Kidney (tissue), 14 donors: Measurements from ENCODE around the gene IFIH1. TPM values are rescaled to one million over a fixed set of nuclear protein-coding genes. Genes with fewer than 3 reads are reported as not detected.

ENCODE experiments used
- DNase-seq, 5 donors: peaks; one replicate each; pipeline ENCODE4 v3.0.0-alpha.2; 2013 to 2020
- FAIRE-seq: peaks from 2 replicates; lab custom pipeline; 2012; peaks lifted over from hg19 to GRCh38; lab: Jason Lieb, UNC
- H3K27ac ChIP-seq, 2 donors: one replicate each; pipeline ENCODE4 v1.7.0; 2013; ENCODE audit warnings: low read depth in 2 of 2, low read length in 2 of 2, inconsistent platforms in 1 of 2
- H3K27me3 ChIP-seq: one replicate; pipeline ENCODE4 v1.7.1; 2013; ENCODE audit warnings: low read length, inconsistent platforms; ENCODE audit not compliant: control insufficient read depth, insufficient read depth
- H3K36me3 ChIP-seq, 3 donors: one replicate each; pipeline versions ENCODE4 v1.7.0 to v1.7.1; 2013; ENCODE audit warnings: low read length in 3 of 3, control low read depth in 1 of 3, inconsistent platforms in 1 of 3; ENCODE audit not compliant: insufficient read depth in 3 of 3, control insufficient read depth in 2 of 3
- H3K4me1 ChIP-seq, 3 donors: one replicate each; pipeline versions ENCODE4 v1.7.0 to v1.7.1; 2013; ENCODE audit warnings: low read length in 3 of 3, inconsistent platforms in 1 of 3, low read depth in 1 of 3; ENCODE audit not compliant: control insufficient read depth in 2 of 3, insufficient read depth in 2 of 3
- H3K4me3 ChIP-seq, 3 donors: one replicate each; pipeline versions ENCODE4 v1.7.0 to v1.8.1; 2013; ENCODE audit warnings: low read length in 3 of 3, control low read depth in 1 of 3, inconsistent platforms in 1 of 3
- H3K9ac ChIP-seq, 3 donors: one replicate each; pipeline versions ENCODE4 v1.7.0 to v1.7.1; 2013; ENCODE audit warnings: low read length in 3 of 3, control low read depth in 1 of 3, inconsistent platforms in 1 of 3
- H3K9me3 ChIP-seq, 3 donors: one replicate each; pipeline versions ENCODE4 v1.7.0 to v1.7.1; 2013; ENCODE audit warnings: low read length in 3 of 3, control low read depth in 1 of 3, inconsistent platforms in 1 of 3; ENCODE audit not compliant: control insufficient read depth in 2 of 3, insufficient read depth in 1 of 3
- CTCF ChIP-seq: IDR thresholded peaks from 3 replicates; pipeline ENCODE4 v1.5.1; 2012; ENCODE audit warnings: mild to moderate bottlenecking, moderate library complexity, borderline replicate concordance; ENCODE audit not compliant: insufficient read depth; ENCODE audit errors: extremely low read depth
- intact Hi-C: fragments of 100-400 bp; cut with DNase I; formaldehyde crosslinking; loops from one replicate; pipeline ENCODE4 v1.11.1; 2022
- polyA plus RNA-seq: library from polyadenylated mRNA; stranded (reverse); fragments of 350-450 nt; fragmentation: Illumina TruSeq; extraction: RNeasy Lipid Tissue Mini Kit (QIAGEN cat#74804); gene quantifications from one replicate; pipeline ENCODE4 v1.2.3, GENCODE V29; 2014; ENCODE audit warnings: low read depth, low replicate concordance; ENCODE audit not compliant: insufficient read depth
- total RNA-seq: library from RNA; stranded (reverse); fragmentation: NEBNext Ultra II Directional; extraction: Animal tissue kit (Norgen Biotek cat#: 25700); gene quantifications from one replicate; pipeline ENCODE4 v1.2.1, GENCODE V29; 2021
- donor health status: control.
- donor health status: control.
- donor health status: control.
- donor health status: control.
- donor health status: control.
- donor health status: DM: yes; HTN: yes; CAD: no.
- donor health status: Normal renal cell carcinoma (clear cell type).

IFIH1 gene
- total and polyA plus RNA-seq, 2 donors from 2014 or later: 11.3 to 21.6 TPM

DNA sequence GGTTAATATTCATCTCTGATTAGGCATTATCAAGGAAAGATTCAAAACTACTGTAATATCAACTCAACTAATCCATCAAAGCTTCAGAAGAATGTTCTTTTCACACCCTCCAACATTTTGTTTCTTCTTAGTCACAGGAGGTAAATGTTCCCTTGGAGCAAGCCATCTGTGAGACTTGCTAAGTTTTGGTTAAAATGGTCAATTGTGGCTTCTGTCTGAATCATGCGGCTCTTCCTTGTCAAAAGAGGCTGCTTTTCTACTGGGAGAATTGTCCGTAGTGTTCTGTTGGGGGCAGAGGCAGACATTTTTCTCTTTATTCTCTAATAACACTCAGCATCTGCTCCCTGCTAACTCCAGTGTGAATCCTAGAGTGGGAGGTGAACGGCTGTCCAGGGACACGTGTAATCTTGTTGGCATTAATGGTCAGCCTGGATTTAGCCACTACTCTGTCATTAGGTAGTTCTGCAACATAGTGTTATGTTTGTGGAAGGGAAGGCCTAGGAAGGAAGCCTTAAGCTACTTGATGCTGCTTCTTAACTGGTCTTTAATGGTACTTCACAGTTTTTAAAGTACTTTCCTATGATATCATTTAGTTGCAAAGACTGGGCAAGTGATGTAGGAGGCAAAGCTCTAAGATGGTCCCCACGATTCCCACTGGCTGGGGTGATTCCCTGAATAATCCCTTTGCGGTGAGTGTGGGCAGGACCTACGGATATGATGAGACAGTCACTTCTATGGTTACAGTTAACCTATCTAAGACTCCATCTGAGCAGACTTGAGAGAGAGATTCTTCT, 52.6 kb downstream of the IFIH1 start:
- DNase-seq (no peak), FAIRE-seq (no peak)
- no peak overlapping the region for H3K4me3 ChIP-seq
- TF ChIP-seq CTCF: no peak
- no peak overlapping the region for H3K27ac ChIP-seq
- intact Hi-C loops: no loop called here
- no peaks in the 10 kb centered on the region for H3K4me1 ChIP-seq
- H3K27me3 ChIP-seq: no peaks in the 10 kb centered on the region
- peaks cover 0 to 12% (median 8%) of the 10 kb centered on the region in 3 donors for H3K36me3 ChIP-seq
- no peak overlapping the region for H3K9ac ChIP-seq
- H3K9me3 ChIP-seq: no peaks in the 10 kb centered on the region

DNA sequence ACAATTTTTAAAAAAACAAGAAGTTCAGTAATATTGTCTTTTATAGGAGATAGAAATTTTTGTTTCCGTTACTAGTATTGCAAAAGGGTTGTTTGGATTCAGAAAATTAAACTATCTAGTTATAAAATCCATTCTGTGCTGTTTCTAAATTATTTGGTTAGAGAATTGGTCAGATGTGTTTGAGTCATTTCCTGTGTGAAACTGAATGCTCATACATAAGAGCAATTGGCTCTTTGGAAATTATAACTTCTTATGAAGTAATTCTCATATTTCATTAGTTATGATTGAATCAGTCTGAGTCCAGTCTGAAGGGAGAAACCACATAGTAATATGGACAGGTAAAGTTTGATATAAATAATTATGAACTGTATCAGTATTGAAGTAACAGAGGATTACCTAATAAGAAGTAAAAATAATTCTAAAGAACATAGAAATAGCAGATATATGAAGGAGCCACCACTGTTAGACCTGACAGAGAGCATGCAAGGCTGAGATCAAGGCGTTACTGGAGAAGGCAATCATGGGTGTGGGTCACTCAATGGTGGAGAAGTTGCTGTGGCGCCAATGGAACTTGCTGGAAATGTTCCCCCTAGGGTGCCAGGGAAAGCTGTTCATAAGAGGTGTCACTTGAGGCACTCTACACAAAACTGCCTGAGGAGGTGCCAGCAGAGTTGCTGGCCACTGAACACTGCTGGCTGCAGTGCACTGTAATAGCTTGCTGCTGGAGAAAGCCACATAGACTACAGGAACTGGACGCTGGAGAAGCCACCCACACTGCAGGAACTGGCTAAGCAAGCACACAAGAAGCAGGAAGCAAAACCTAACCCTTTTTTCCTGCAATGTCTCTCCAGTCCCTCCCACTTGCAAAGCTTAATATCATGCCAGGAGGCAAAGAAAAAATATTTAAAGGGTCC, 57.2 kb downstream of the IFIH1 start:
- Histone ChIP-seq H3K27ac (no peak overlapping the region), H3K36me3 (peaks cover 0 to 4% (median 2%) of the 10 kb centered on the region in 3 donors), H3K9me3 (no peaks in the 10 kb centered on the region), H3K27me3 (no peaks in the 10 kb centered on the region), H3K4me3 (no peak overlapping the region), H3K9ac (no peak overlapping the region), H3K4me1 (no peaks in the 10 kb centered on the region)
- intact Hi-C loops: no loop called here
- DNase-seq (peak in 2 of 5 donors; percentile 14 to 69), FAIRE-seq (no peak)
- TF ChIP-seq CTCF: no peak

GRCh38 chr2:162258686-162259085, 59.8 kb downstream of the IFIH1 start:
- intact Hi-C loops: no loop called here
- H3K27ac ChIP-seq: no peak overlapping the region

More at GRCh38 chr2:162258686-162259085, 59.8 kb downstream of the IFIH1 start:
- FAIRE-seq (no peak), DNase-seq (no peak)
- no peak overlapping the region for H3K9ac ChIP-seq
- no peaks in the 10 kb centered on the region for H3K27me3 ChIP-seq
- H3K9me3 ChIP-seq: peaks cover 0 to 3% (median 0%) of the 10 kb centered on the region in 3 donors
- no peak for TF ChIP-seq CTCF
- no peaks in the 10 kb centered on the region for H3K4me1 ChIP-seq
- H3K36me3 ChIP-seq: no peaks in the 10 kb centered on the region
- no peak overlapping the region for H3K4me3 ChIP-seq
